Psoas muscle (tissue), 8 donors: Measurements from ENCODE around the gene FAM50B. TPM values are rescaled to one million over a fixed set of nuclear protein-coding genes. Genes with fewer than 3 reads are reported as not detected.

ENCODE experiments used
- ATAC-seq, 4 donors: fragments of 200-7000 bp; cut with Tn5 transposase; one replicate each; pipeline ENCODE4 v1.9.1; 2020; ENCODE audit warnings: moderate library complexity in 3 of 4, mild to moderate bottlenecking in 2 of 4
- DNase-seq, 2 donors: peaks; one replicate each; pipeline ENCODE4 v3.0.0-alpha.2; 2020
- H3K27ac ChIP-seq: fragments of 200-600 bp; one replicate; pipeline ENCODE4 v1.8.0; 2022
- H3K27me3 ChIP-seq, 3 donors: fragments of 200-600 bp in 1 of 3; one replicate each; pipeline versions ENCODE4 v1.6.1 to v1.8.0; 2013 to 2022; ENCODE audit warnings: low read length in 2 of 3, mild to moderate bottlenecking in 2 of 3, moderate library complexity in 1 of 3; ENCODE audit not compliant: insufficient read depth in 3 of 3
- H3K36me3 ChIP-seq, 2 donors: fragments of 200-600 bp in 1 of 2; one replicate each; pipeline versions ENCODE4 v1.6.1 to v1.8.0; 2013 to 2022; ENCODE audit warnings: low read depth in 1 of 2, mild to moderate bottlenecking in 1 of 2, moderate library complexity in 1 of 2; ENCODE audit not compliant: insufficient read depth in 1 of 2
- H3K4me1 ChIP-seq: fragments of 200-600 bp; one replicate; pipeline ENCODE4 v1.8.0; 2022
- H3K4me3 ChIP-seq: fragments of 200-600 bp; one replicate; pipeline ENCODE4 v1.8.0; 2022; ENCODE audit warnings: mild to moderate bottlenecking
- H3K9me3 ChIP-seq: fragments of 200-600 bp; one replicate; pipeline ENCODE4 v1.8.0; 2022
- WGBS, 3 donors: extraction: QIAGEN DNeasy Blood & Tissue Kit; methylation state at CpG; one replicate each; pipeline versions ENCODE4 v1.1.6 to v1.1.7; 2013; 5-methylcytosine and 5-hydroxymethylcytosine counted together
- intact Hi-C, 2 donors: fragments of 100-400 bp; cut with DNase I; formaldehyde crosslinking; loops; one replicate each; pipeline versions ENCODE4 v1.11.0 to v1.14.2; 2022
- polyA plus RNA-seq, 3 donors: library from polyadenylated mRNA; stranded (reverse); fragments of 200-250 nt; gene quantifications; one replicate each; pipeline ENCODE4 v1.2.3, GENCODE V29; 2013
- total RNA-seq, 4 donors: library from RNA; stranded (reverse); fragmentation: NEBNext Ultra II Directional in 2 of 4; extraction: Animal tissue kit (Norgen Biotek cat#: 25700) in 2 of 4; gene quantifications; one replicate each; pipeline versions ENCODE4 v1.2.1 to v1.2.4, GENCODE V29; 2021 to 2023
- TF ChIP-seq, protein P1 (sequence below): fragments of 200-600 bp; IDR thresholded peaks from one replicate; pipeline ENCODE4 v1.8.0; 2022; ENCODE audit warnings: antibody characterized with exemption
- donor health status: healthy with polysubstance abuse.
- donor health status: DM: no; HTN: no; CAD: no; lungs with moderate emphysema.
- donor health status: Bipolar disorder and iron deficiency.
- donor health status: healthy.
- donor health status: DM: yes; HTN: yes; CAD: no.
- donor health status: DM: no; HTN: no; CAD: no.
- donor health status: DM: no; HTN: no; CAD: no.
- donor health status: DM: yes; HTN: yes; CAD: no.

The FAM50B gene
- total and polyA plus RNA-seq, 7 donors = 10.1 to 19.6 (median 11.6) TPM

DNA sequence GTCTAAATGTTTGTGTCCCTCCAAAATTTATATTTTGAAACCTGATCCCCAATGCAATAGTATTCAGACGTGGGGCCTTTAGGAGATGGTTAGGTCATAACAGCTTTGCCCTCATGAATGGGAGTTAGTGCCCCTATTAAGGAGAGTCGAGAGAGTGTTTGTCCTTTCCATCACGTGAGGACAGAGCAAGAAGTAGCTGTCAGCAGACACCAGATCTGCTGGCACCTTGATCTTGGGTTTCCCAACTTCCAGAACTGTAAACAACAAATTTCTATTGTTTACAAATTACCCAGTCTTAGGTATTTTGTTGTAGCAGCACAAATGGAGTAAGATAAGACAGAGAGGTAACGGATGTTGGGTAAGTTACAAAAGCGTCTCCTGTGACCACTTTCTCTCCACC, 46.6 kb downstream of the FAM50B start:
- H3K27me3 ChIP-seq = no peaks in the 10 kb centered on the region
- DNase-seq (no peak), ATAC-seq (no peak)
- H3K4me3 ChIP-seq = no peak overlapping the region
- WGBS, 3 donors = 59 to 73% (median 62%) methylated on average over 5 of the region's 5 CpGs
- TF ChIP-seq, protein P1, sequence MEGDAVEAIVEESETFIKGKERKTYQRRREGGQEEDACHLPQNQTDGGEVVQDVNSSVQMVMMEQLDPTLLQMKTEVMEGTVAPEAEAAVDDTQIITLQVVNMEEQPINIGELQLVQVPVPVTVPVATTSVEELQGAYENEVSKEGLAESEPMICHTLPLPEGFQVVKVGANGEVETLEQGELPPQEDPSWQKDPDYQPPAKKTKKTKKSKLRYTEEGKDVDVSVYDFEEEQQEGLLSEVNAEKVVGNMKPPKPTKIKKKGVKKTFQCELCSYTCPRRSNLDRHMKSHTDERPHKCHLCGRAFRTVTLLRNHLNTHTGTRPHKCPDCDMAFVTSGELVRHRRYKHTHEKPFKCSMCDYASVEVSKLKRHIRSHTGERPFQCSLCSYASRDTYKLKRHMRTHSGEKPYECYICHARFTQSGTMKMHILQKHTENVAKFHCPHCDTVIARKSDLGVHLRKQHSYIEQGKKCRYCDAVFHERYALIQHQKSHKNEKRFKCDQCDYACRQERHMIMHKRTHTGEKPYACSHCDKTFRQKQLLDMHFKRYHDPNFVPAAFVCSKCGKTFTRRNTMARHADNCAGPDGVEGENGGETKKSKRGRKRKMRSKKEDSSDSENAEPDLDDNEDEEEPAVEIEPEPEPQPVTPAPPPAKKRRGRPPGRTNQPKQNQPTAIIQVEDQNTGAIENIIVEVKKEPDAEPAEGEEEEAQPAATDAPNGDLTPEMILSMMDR = no peak
- peaks cover 20% of the 10 kb centered on the region for H3K4me1 ChIP-seq
- intact Hi-C loops = no loop called here
- no peaks in the 10 kb centered on the region for H3K36me3 ChIP-seq
- H3K9me3 ChIP-seq = no peaks in the 10 kb centered on the region
- H3K27ac ChIP-seq = no peak overlapping the region

DNA sequence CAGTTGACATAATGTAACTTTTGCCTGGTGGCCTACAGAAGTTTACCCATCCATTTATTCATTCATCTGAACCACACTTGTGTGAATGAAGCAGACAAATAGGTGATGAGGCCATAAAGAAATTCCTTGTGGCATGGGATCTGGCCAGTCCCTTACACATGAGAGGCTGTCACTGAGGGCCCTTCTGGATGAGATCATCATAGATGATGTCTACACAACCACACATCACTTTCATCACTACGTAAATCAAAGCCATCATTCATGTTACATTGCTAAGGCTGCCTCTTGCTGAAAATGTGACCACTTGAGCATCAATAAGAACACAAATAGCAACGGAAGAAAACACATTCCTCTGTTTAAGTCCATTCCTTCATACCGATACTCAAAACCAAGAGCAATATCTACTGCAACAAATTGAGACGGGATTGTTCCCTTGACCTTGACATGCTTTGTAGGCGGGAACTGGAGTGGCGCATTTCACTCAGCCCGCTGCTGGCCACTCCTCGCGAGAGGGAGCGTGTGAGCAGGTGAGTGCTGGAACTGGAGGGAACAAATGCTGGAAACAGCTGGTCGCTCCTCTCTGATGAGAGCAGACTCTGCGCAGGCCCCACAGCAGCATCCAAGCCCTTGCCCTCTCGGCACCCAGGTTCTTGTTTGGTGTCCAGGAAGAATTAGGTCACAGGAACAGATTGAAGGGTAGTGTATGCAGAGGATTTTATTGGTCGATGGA, 49.3 kb downstream of the FAM50B start:
- H3K27ac ChIP-seq = no peak overlapping the region
- WGBS, 3 donors = 89 to 90% (median 89%) methylated on average over 14 of the region's 14 CpGs
- TF ChIP-seq, protein P1 = no peak
- no peak for DNase-seq
- H3K36me3 ChIP-seq = no peaks in the 10 kb centered on the region
- intact Hi-C loops = no loop called here
- H3K4me3 ChIP-seq = no peak overlapping the region
- H3K4me1 ChIP-seq = peaks cover 1% of the 10 kb centered on the region
- no peaks in the 10 kb centered on the region for H3K27me3 ChIP-seq
- ATAC-seq = peak in 3 of 4 donors; percentile 40 to 70 (median 42)
- no peaks in the 10 kb centered on the region for H3K9me3 ChIP-seq

DNA sequence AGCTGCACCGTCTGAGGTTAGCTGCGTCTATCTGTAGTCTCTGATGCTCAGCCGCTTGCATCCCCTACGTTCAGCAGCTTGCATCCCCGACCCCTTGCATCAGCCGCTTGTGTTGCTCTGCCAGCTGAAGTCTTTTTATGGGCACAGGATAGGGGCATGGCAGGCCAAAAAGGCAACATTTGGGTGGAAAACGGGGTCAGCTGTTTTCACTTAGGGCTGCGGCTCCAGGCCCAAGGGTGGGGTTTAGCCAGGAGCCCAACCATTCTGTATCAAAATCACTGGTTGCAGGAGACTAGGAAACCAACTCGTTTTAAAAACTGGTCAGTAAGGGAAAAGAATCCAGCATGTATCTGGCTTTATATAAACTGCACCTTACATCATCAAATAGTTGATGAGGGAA, 49.9 kb downstream of the FAM50B start:
- intact Hi-C loops = no loop called here
- Histone ChIP-seq H3K4me3 (no peak overlapping the region), H3K27me3 (no peaks in the 10 kb centered on the region), H3K9me3 (no peaks in the 10 kb centered on the region), H3K4me1 (peaks cover 3% of the 10 kb centered on the region), H3K36me3 (no peaks in the 10 kb centered on the region), H3K27ac (no peak overlapping the region)
- no peak for DNase-seq
- WGBS, 3 donors = 66 to 82% (median 76%) methylated on average over 9 of the region's 9 CpGs
- no peak for ATAC-seq
- TF ChIP-seq, protein P1 = no peak

DNA sequence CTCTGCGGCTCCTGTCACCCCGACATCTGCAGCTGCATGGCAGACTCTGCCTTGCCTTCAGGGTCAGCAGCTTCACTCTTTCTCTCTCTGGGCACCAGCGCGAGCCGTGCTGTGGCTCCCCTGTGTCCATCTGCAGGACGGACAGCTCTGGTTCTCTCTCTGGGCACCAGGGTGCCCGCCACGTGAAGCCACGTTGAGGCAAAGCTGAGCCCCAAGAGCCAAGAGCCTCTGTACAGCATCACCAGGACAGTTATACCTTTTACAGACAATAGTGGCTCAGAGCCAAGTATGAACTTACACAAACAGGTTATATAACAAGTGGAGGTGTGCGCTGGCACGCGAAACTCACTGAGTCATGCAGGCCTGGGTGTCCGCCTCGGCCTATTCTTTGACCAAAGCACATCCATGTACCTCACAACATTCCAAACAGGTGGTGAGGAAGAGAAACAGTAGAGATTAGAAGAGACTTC, 50.8 kb downstream of the FAM50B start:
- TF ChIP-seq, protein P1 = no peak
- H3K4me3 ChIP-seq = no peak overlapping the region
- no peak for ATAC-seq
- peak overlapping the region; percentile 21 for H3K27ac ChIP-seq
- H3K9me3 ChIP-seq = no peaks in the 10 kb centered on the region
- H3K27me3 ChIP-seq = no peaks in the 10 kb centered on the region
- no peak for DNase-seq
- no peaks in the 10 kb centered on the region for H3K36me3 ChIP-seq
- intact Hi-C loops = no loop called here
- peaks cover 3% of the 10 kb centered on the region for H3K4me1 ChIP-seq
- 90 to 92% (median 92%) methylated on average over 14 of the region's 14 CpGs for WGBS, 3 donors

Other genes with a start within 250 kb of the FAM50B start
- gene PXDC1, start 97.7 kb upstream of the FAM50B start, total RNA-seq = 10 to 100 TPM in 3 of 4 donors, 1 to 10 TPM in 1; 9.8 to 28.1 (median 17.0) TPM
- gene PXDC1, start 97.7 kb upstream of the FAM50B start, polyA plus RNA-seq = 10 to 100 TPM; 12.2 to 32.0 (median 24.3) TPM
- not detected for gene FAM217A, start 229.8 kb downstream of the FAM50B start, total RNA-seq
- gene FAM217A, start 229.8 kb downstream of the FAM50B start, polyA plus RNA-seq = not detected